ENCODE measurements around the gene TMPRSS13.

TMPRSS13 gene

GRCh38 chr11:117891362-117891761, 37.8 kb downstream of the TMPRSS13 start:
- no peak for DNase-seq (ENCODE audit: low spot score)

GRCh38 chr11:117888139-117888566, 41.0 kb downstream of the TMPRSS13 start:
- no peak for DNase-seq (ENCODE audit: low spot score)

DNA sequence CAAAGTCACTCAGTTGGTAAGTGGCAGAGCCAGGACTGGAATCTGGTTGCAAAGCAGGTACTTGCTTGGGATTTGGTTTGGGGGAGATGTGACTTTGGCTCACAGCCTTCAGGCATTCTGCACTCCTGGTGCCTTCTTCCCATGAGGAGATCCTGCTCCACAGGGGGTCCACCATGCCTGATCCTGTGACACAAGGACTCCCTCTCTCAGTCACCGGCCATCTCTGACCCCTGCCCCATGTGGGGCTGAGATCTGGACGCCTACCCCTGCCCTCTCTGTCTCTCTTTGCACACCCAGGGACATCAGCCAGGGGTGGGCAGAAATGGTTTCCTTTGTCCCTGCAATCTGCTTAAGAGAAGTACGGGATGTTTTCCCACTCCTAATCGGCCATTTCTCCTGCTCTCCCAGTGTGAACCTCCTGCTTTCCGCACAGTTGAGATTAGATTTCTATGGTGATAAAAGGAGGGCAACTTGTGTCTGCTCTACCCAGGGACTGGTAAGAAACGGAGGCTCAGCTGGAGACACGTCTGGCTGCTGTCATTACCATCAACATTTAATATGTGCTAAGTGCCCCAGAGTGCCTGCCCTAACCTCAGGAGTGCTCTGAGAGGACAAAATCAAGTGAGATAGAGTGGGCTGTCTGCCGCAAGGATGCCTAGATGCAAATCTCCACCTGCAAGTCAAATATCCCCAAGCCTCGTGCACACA, 41.6 kb downstream of the TMPRSS13 start:
- no peak for DNase-seq (ENCODE audit: low spot score)

GRCh38 chr11:117885777-117886176, 43.4 kb downstream of the TMPRSS13 start:
- DNase-seq (ENCODE audit: low spot score): no peak

GRCh38 chr11:117884994-117885393, 44.2 kb downstream of the TMPRSS13 start:
- DNase-seq (ENCODE audit: low spot score): no peak

DNA sequence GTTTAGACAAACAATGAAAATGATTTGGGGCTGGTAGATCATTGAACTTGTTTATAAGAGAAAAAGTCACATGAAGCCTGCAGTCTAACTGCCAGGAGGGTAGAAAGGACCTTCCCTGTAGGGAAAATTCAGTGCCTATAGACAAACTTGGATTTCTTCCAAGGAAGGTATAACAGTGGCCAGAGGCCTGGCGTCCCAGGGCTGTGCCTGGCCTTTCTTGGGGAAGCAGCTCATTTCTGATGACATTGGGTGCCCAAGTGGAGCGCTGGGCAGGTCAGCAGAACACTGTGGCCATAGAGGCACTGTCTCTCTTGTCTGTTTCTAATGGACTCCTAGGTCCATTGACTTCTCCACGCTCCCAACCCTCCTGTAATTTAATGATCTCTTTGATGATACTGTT, 46.1 kb downstream of the TMPRSS13 start:
- no peak for DNase-seq (ENCODE audit: low spot score)

DNA sequence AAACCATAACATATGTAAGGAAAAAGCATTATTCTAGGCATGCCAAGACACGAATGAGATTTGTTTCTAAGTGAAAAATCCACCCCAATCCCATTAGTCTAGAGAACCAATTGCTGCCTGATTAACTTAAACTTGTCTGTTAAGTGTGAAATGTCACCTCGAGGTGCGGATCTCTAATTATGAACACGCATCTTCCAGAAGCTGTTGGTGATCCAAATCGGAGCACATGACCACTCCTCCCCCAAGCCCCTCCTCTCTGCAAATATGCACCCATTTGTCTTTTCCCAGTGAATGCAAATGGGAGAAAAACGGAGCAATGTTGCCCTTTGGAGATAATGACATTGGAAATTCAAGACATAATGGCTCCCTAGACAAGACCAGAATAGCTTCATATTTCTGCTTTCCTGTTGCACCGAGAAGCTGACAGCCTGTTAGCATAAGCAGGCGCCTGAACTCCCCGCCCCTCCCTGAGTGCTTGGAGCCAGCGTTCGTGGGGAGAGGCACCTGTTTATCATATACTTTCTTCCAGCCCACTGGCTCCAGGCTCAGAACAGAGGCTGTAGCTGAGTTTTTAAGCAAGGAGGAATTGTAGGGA, 46.8 kb downstream of the TMPRSS13 start:
- no peak for DNase-seq (ENCODE audit: low spot score)

DNA sequence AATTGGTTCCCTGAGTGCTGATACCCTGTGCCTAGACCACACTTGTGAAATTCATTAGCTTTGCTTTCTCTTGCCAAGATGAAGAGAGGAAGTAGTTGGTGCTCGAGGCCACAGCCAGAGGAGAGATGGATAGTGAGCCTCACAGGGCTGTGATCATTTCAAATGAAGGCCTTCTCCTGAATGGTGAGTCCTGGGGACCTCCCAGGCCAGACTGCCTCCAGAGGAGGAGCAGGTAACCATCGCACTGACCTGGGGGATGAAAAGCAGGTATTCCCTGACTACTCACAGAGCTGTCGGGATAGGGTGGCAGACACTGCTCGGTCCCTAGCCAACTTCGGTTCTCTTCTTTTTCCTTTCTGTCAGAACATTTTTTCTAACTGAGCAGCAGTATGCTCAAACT, 48.0 kb downstream of the TMPRSS13 start:
- no peak for DNase-seq (ENCODE audit: low spot score)

DNA sequence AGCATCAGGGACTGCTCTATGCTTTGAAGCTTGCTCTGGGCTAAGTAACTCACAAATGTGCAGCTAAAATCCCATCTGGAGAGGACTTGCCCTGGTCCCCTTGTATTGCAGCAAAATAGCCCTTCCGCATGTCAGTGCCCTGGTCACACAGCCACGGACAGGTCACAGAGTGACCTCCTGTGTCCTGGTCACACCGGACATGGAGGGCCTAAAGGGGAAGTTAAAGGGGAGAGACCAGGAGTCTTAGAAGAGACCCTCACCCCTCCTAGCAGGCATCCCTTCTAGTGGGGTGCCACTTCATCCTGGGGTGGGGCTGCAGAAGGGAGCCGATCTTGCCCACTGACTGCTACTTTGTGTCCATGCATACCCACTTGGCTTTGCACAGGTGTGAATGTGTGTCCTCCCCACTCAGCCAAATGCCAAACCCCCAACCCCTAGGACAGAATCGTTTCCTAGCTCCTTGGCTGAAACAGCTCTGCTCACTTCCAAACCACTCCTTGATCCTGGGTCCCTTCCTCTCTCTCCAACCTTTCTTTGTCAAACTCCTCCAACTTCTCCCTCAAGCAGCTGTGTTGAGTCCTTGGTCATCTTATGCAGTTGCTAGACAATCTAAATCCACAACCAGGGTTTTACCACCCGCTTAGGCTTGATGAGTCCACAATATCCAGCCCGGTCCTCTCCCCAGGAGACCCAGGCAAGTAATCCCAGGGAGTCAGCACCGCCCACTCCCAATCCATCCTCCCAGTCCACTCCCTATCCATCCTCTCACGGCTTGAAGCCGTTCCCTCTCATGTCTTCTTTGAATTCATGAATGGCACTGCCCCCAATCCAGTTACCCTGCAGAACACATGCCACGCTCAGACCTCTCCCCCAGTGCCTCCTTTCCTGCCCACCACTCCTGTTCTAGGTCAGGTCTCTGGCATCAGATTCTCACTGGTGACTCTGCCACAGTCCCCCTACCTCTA, 49.4 kb downstream of the TMPRSS13 start:
- no peak for DNase-seq (ENCODE audit: low spot score)

DNA sequence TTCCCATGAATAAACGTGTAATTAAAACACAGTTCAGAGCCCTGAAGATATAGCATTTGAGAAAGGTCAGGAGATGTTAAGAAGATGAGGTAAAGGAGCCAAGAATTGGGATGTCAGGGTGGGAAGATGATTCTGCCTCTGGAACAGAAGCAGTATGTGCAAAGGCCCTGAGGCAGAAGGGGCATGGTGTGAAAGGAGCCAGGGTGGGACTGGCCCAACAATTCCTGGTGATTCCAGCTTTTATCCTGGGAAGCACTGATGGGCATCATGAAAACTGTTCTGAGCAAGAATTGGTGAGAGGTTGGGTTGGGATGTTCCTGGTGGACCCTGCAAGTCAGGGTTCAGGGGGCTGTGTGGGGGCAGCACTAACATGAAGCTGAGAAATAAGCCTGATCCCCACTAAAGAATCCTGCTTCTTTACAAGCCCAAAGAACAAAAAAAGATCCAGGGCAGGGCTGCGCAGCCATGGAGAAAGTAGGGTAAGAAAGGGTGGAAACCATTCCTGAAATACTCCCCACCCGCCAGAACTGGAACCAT, 50.2 kb downstream of the TMPRSS13 start:
- no peak for DNase-seq (ENCODE audit: low spot score)

DNA sequence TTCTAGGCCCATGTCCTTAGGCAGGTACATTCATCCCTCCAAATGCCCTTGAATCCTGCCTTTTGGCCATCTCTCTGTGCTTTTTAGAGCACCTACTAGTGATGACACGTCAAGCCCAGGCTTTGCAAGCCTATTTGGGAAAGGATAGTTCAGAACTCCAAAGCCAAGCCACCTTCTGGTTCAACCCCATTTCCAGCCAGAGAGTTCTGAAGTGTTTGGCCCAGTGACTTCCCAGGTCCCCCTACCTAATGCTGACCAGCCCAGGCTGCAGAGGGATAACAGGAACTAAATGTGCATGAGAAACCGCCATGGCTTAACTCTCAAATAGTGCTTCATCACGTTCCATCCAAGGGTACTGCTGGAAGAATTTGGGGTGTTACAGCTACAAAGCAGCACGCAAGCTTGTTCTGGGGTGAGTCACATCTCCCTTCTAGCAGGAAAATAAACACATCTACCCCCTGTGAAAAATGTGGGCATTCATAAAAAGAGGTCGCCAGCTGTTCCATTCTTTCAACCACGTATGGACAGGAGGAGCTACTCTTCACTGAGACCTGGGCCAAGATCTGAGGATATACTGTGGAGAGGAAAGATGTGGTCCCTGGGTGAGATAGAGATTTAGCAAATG, 50.8 kb downstream of the TMPRSS13 start:
- no peak for DNase-seq (ENCODE audit: low spot score)

DNA sequence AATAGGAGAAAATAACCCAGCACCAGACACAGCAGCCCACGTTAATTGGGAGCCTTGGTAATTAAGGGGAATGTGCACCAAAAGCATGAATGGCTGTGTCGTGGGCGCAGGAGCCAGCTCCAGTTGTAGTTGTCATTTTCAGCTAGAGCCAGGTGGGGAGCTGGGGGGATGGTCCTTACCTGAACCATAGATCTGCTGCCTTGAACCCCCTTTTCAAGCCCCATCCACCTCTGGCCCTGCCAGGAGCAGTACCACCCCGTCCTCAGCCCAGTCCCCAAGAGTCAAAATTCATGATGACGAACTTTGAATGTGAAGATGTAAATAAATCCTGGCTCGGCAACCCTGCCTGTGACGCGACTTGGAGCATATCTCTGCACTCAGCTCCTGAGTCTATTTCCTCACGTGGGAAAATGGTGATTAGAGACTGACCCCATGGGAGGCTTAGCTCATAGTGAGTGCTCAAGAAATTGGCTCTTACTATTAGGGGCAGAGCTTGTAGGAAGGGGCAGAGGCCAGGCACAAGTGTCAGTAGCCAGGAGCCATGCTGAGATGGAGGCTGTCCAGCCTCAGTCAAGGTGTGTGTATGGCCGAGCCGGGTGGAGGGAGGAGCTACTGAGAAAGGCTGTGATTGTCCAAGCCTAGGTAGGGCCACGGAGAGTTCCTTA, 52.0 kb downstream of the TMPRSS13 start:
- DNase-seq (ENCODE audit: low spot score): no peak

DNA sequence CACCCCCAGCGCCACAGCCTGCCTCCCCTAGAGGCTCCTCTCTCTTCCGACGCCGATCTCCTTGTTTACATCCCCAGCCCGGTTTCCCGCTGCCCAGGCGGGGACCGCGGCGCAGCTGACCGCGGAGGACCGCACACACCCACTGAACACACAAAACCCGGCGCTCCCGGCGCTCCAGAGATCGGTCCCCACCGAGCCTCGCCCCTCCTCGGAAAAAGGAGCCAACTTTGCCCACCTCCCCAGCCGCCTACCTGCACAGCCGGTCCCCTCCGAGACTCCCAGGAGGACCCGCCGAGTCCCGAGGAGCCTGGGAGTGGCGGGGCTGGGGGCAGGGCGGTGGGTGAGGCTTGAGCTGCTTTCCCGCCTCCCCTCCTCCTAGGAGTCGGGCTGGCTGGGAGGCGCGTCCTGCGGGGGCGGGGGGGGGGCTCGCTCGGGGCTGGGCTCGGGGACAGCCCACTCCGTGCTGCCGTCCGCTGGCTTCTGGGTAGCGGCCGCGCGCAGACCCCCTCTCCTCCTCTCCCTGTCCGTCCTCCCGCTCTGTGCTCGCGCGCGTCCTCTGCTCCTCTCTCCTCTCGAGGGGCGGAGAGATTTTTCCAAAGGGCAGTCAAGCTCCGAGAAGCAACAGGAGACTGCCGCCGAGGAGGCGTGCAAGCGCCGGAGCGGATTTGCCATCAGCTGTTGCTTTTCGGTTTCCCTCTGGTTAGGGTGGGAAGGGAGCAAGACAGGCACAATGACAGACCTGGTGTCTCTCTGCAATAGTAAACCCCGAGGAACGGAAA, 52.7 kb downstream of the TMPRSS13 start, which contains the start of gene FXYD6:
FXYD6 (minus strand) TSS at position 318 of the 779 bp plus-strand sequence. CDS start 33,882 bp downstream, outside the sequence.
- no peak for DNase-seq (ENCODE audit: low spot score)

DNA sequence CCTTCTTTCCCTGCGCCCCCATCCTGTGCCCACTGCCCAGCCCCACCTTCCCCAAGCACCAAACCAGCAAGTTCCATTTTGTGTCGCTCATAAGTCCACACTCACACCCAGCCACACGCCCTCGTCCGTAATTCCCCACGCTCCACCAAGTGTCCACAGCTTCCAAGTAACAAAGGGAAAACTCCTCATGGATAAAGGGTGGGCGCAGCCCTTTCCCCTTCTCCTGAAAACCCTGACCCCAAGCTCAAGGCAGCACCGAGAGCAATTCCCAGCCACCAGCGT, 53.2 kb downstream of the TMPRSS13 start:
- no peak for DNase-seq (ENCODE audit: low spot score)

GRCh38 chr11:117875382-117876058, 53.7 kb downstream of the TMPRSS13 start:
- DNase-seq (ENCODE audit: low spot score): no peak

GRCh38 chr11:117874910-117875381, 54.3 kb downstream of the TMPRSS13 start:
- no peak for DNase-seq (ENCODE audit: low spot score)

DNA sequence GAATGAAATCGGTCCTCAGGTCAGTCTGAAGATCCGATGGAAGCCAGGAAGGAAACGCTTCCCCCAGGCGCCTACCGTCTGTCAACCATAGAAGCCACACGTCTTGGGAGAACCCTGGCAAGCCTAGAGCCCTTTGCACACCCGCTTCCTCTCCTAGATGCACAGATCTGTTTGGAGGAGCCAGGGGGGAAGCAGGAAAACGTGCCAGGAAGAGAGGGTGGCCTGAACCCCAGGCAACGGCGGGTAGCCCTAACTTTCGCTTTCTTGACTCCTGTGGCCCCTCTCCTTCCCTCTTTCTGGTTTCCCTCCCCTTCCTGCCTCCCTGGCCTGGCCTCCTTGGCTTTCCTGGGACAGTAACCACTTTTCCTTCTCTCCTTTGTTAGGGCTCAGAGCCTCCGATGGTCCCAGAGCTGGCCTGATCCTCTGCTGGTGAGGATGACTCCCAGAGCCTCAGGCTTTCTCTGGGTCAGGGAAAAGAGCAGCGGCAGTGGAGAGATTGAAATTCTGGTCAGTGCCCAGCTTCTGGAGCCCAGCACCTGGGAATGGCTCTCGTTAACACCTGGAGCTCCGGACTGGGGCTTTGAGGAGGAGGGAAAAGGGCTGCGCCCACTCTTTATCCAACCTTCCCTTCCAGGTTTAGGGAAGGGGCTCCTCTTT, 54.8 kb downstream of the TMPRSS13 start:
- no peak for DNase-seq (ENCODE audit: low spot score)

DNA sequence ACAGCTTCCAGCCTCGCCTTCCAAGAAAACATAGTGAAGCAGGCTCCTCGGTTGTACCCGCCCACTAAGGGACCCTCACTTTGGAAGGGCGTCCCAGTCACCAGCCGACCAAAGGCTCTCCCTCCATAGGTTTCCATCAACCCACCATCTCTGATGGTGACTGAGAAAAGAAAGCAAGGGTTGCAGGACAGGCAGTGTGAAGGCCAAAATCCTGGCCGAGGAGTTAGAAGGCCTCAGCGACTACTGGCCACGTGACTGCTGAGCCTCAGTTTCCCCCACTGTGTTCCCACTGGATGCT, 55.4 kb downstream of the TMPRSS13 start:
- DNase-seq (ENCODE audit: low spot score): no peak

DNA sequence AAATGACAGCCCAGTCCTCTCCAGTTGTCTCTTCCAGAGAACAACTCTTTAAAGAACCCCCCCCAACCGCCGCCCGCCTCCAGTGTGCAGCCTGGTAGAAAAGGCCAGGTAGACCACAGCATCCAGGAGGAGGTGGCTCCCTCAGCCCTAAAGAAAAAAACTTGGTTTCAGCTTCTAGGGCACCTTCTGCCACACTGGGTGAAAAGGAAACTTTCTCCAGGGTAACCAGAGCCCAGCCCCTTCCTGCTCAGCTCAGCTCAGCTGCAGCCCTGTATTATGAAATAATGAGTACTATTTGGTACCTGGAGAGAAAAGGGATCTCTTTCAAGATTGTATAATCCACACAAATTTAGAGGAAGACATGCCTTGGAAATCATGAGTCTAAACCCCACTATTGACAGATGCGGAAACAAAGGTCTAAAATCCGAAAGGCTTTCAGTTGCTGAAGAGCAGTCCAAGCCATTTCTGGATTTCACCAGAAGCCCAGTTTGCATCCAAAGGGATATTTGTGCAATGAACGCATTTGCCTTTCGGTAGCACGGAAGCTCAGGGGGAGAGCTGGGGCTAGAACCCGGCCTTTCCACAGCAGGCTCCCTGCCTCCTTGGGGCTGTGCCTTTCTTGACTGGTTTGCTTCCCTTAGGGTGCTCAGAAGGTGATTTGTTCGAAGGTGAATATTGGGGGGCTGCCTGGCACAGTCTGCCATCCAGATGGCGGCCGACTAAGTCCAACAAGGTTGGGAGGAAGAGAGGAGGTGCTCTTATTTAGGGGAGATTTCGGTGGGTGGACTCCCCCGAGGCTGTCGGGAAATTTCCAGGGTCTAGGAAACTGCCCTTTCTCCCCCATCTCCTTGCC, 56.0 kb downstream of the TMPRSS13 start:
- no peak for DNase-seq (ENCODE audit: low spot score)
